GM19463 (cell line): ENCODE measurements around the gene TADA2B.

Experiments
- ATAC-seq: cut with Tn5 transposase; IDR thresholded peaks from one replicate; pipeline ENCODE4 v1.9.1; 2021; ENCODE audit warnings: mild to moderate bottlenecking, moderate library complexity; ENCODE audit not compliant: unreplicated experiment

TADA2B gene

GRCh38 chr4:7043284-7044136 is at the start of gene TADA2B:
Gene TADA2B, plus strand, starts transcription at chr4:7043372. Its CDS starts 208 bp downstream, at chr4:7043580.
- ATAC-seq = peak; percentile 9

- ATAC-seq = no peak
Measured at GRCh38 chr4:6996481-6996880, 46.7 kb upstream of the TADA2B start.

- no peak for ATAC-seq
Measured at GRCh38 chr4:6999172-7000086, 43.7 kb upstream of the TADA2B start.

- no peak for ATAC-seq
Measured at GRCh38 chr4:7000421-7001176, 42.6 kb upstream of the TADA2B start.

- ATAC-seq = no peak
Measured at GRCh38 chr4:7001271-7001670, 41.9 kb upstream of the TADA2B start.

- no peak for ATAC-seq
Measured at GRCh38 chr4:7002336-7002735, 40.8 kb upstream of the TADA2B start.

GRCh38 chr4:7003176-7003878 is 39.8 kb upstream of the TADA2B start:
- ATAC-seq = no peak

- no peak for ATAC-seq
Measured at GRCh38 chr4:7003879-7004240, 39.3 kb upstream of the TADA2B start.

- ATAC-seq = no peak
Measured at GRCh38 chr4:7004331-7004730, 38.8 kb upstream of the TADA2B start.

GRCh38 chr4:7005571-7005970 is 37.6 kb upstream of the TADA2B start:
- ATAC-seq = no peak

GRCh38 chr4:7006411-7006810 is 36.8 kb upstream of the TADA2B start:
- no peak for ATAC-seq

GRCh38 chr4:7007142-7007907 is 35.8 kb upstream of the TADA2B start:
- no peak for ATAC-seq

- ATAC-seq = no peak
Measured at GRCh38 chr4:7007944-7008343, 35.2 kb upstream of the TADA2B start.

GRCh38 chr4:7009564-7009963 is 33.6 kb upstream of the TADA2B start:
- no peak for ATAC-seq

GRCh38 chr4:7013175-7013574 is 30.0 kb upstream of the TADA2B start:
- no peak for ATAC-seq

- ATAC-seq = no peak
Measured at GRCh38 chr4:7014815-7015214, 28.4 kb upstream of the TADA2B start.

GRCh38 chr4:7015383-7016035 is 27.7 kb upstream of the TADA2B start:
- ATAC-seq = no peak

GRCh38 chr4:7016086-7016485 is 27.1 kb upstream of the TADA2B start:
- ATAC-seq = no peak

GRCh38 chr4:7016512-7016911 is 26.7 kb upstream of the TADA2B start:
- ATAC-seq = no peak
